ENCODE data around the gene CFAP92. TPM values are rescaled to one million over a fixed set of nuclear protein-coding genes. Genes with fewer than 3 reads are reported as not detected.

Gene CFAP92
- total RNA-seq, 1 donor from 2014 or later = 0.51 TPM

DNA sequence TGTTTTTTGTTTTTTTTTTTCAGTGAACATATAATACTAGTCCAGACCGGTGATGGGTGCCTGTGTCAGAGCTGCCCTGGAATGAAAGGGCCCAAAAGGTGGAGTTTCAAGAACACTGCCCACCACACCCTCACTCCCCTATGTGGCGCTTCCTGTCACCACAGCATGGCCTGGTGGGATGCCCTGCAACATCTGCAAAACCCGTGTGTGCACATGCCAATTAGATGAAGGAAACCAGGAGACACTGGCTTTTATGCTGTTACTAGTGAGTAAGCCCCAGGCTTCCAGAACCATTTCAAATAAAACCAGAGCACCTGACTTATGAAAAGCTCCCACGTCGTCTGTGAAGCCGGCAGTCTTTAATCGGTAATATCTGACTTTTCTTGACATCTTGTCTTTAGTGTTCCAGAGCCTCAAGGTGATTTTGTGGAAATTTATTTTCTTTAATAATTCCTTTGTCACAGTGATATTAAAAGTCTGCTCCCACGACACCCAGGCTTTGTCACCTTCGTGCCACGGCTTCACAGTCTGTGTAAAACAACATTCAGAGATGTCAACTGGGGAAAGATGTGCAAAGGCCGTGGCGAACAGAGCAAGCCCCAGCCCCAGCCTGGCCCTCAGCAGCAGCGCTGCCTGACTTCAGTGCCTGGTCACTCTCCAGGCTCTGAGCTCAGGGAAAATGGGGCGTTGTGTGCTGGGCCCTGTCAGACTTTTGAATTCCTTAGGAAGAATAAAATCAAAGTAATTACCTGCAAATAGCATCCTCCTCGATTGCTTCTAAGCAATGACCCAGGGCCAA, 6.4 kb downstream of the CFAP92 start:
- no peak for DNase-seq (ENCODE audit: low read depth in 2 of 2)

DNA sequence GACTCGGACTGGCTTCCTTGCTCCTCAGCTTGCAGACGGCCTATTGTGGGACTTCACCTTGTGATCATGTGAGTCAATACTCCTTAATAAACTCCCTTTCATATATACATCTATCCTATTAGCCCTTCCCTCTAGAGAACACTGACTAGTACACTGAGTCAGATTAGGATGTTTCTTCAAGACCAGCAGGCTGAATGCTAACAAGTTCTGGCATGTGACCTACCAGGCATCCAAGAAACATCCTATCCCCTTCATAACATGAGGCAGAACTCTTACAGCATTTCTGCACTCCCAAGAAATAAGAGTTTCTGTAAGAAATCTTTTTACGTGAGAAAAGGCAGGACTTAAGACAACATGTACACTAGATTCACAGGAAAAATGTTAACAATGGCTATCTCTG, 9.3 kb downstream of the CFAP92 start:
- no peak for DNase-seq (ENCODE audit: low read depth in 2 of 2)

DNA sequence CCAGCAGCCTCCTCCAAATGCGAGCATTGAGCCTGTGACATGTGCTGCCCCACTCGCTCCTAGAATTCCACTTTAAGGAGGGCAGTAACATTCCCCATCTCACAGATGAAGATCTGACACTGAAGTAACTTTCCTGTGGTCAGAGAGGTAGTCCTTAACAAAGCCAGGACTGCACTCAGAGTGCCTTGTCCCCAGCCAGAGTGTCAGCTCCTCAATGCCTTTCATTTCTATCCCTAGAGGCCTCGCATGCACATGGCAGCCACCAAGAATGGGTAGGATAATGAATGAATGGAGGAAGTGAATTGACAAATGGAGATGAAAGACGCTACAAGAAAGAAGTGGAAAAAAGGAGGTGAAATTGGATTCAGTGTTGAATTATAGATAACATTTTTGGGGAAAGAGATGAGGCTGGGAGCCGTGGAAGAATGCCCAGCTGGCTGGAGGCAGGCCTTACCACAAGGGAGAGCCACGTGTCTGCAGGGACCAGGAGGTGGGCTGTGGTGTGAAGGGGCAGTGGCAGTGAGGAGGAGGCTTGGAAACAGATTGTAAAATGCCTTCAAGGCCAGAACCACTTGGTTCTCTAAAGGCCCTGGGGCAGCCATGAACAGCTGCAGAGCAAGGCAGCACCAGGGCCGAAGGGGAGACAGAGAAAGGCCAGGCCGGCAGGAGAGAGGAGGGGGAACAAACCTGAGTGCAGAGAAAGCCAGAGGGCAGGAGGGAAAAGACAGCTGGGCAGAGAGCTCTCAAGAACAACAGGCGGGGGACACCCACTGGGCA, 10.4 kb downstream of the CFAP92 start:
- DNase-seq (ENCODE audit: low read depth in 2 of 2) = no peak

DNA sequence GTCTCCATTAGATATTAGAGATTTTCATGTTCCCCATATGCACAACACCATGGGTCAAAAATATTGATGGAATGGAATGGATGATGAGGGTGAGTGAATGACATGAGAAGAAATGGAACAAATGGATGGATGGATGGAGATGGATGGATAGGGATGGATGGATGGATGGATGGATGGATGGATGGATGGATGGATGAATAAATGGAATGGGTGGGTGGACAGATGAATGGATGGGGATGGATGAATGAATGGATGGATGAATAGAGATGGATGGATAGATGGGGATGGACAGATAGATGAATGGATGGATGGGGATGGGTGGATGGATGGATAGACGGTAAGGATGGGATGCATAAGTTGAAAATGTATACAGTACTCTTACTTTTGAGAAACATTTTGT, 18.6 kb downstream of the CFAP92 start:
- no peak for DNase-seq (ENCODE audit: low read depth in 2 of 2)

DNA sequence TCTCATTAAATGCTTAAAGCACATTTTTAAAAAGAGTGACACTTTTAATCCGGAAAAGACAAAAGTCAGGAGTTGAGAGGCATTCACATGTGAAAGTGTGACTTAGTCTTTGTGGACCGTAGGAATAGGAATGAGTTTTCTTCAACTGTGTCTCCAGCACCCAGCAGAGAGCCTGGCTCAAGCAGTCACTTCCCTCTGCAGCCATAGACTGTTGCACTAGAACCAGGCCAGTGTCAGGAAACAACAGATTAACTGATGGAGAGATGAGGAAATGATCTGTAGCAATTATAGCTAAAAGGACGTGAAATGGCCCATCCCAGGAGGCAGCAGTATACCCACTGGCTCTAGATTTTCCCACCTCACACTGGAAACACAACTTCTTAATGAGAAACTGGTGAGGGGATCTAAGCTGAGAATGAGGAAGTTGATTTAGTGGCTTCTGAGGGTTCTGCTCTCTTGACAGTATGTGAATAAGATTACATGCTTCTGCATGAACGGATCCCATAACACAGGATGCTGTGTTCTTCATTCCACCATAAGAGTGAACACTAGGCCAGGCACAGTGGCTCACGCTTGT, 19.8 kb downstream of the CFAP92 start:
- no peak for DNase-seq (ENCODE audit: low read depth in 2 of 2)

DNA sequence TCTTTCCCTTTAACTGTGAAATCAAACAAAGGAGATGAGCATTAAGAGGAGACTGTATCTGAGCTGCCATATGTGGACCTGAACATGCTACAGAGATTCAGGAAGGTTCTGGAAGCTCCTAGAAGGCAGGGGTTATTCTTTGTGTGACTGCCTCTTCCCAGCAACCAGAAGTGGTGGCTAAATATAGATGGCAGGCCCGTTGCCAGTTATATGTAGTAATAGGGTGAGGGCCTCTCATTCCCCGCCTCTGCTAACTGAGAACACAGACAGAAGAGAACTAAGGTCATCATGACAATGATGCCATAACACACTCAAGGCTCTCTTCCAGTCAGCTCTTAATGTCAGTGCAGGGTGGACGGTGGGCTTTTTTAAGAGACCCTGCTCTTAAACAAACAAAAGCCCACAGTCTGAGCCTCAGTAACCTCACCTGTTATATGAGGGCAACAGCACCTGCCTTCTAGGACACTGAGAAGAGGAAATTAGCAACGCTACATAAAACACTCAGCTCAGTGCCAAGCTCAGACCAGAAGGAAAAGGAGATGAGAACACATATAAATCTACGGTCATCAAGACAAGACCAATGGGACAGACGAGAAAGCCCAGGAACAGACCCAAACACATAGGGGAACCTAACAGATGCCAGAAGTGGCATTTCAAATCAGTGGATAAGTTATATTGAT, 22.3 kb downstream of the CFAP92 start:
- peak; percentile 32 to 38 for DNase-seq (ENCODE audit: low read depth in 2 of 2)

DNA sequence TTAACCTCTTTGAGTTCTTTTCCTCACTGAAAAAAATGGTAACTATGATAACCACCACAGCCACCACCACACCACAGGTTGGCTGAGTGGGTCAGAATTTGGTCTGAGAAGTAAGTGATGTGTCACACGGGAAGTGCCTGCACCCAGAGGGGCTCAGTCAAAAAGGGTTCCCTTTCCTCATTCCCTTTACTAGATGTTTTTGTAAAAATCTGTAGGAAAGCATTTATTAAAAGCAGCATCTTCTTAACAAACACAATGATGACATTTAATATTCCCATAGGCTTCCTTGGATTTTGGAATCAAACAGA, 23.2 kb downstream of the CFAP92 start:
- DNase-seq (ENCODE audit: low read depth in 2 of 2) = no peak

DNA sequence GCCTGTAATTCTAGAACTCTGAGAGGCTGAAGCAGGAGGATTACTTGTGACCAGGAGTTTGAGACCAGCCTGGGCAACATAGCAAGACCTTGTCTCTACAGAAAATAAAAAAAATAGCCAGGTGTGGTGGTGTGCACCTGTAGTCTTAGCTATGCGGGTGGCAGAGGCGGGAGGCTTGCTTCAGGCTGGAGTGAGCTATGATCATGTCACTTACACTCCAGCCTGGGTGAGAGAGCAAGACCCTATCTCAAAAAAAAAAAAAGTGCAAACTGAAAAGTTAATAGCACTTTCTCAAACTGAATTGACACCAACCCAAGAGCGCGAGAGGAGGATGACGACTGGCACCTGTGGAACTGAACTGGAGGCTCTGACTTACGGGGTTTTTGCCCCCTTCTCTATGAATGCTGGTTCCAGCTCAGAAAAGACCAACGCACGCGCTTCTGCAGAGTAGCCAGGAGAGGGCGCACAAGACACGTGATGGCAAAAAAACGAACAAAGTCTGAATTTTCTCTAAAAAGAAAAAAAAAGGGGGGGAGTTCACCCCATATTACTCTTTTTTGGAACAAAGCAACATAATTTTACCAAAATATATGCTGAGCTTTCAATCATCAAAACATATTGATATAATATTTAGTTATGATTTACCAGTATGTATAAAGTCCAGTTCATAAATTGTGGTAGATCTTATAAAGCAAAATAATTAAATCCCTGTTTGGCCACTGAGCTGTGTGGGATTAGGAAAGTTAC, 23.7 kb downstream of the CFAP92 start:
- peak; percentile 33 to 50 for DNase-seq (ENCODE audit: low read depth in 2 of 2)

DNA sequence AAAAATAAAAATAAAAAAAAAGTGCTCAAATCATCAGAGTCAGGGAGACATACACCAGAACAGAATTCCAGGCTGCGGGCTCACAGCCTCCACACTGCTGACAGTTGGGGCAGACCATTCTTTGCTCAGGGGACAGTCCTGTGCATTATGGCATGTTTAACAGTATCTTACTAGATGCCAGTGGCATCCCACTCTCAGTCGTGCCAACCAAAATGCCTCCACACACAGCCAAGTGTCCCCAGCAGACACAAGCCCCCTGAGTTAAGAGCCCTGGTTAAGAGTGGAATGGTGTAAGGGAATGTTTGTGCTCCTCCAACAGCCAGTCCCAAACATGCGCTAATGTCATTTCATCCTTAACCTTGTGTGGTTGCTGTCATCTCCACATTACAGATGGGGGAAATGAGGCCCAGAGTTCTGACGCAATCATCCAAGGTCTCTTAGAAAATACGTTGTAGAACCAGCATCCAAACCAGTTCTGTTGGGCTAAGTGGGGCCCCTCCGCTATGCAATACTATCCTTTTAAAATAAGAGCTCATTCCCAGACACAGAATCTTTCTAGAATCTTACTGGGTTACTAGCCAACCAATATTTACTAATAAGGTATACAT, 26.0 kb downstream of the CFAP92 start:
- DNase-seq (ENCODE audit: low read depth in 2 of 2) = no peak

DNA sequence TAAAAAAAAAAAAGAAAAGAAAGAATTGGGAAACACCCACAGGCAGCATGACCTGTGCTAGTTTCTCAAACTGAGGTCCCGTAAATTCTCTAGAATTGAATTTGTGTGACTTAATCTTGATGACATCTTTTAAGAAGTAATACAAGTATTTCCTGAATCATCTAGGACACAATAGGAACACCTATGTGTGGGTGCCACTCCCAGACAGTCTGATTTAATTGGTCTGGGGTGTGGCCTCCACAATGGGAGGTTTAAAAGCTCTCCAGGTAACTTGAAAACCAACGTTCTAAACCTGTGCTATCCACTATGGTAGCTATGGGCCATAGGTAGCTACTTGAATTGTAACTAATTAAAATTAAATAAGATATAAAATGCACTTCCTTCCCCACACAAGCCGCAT, 28.1 kb downstream of the CFAP92 start:
- DNase-seq (ENCODE audit: low read depth in 2 of 2) = no peak

DNA sequence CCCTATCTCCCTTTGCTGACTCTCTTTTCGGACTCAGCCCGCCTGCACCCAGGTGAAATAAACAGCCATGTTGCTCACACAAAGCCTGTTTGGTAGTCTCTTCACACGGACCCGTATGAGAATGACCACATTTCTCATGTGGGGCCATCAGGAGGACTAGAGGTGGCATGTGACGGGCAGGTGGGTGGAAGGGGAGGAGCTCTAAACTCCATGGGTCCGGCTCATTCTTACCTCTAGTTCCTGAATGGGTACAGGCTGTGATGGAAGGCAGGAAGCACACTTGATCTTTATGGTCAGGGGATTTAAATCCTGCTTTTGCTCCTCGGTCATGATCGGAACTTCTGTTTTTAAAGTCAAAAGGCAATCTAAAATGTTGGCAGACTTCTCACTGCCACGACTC, 28.6 kb downstream of the CFAP92 start:
- no peak for DNase-seq (ENCODE audit: low read depth in 2 of 2)

DNA sequence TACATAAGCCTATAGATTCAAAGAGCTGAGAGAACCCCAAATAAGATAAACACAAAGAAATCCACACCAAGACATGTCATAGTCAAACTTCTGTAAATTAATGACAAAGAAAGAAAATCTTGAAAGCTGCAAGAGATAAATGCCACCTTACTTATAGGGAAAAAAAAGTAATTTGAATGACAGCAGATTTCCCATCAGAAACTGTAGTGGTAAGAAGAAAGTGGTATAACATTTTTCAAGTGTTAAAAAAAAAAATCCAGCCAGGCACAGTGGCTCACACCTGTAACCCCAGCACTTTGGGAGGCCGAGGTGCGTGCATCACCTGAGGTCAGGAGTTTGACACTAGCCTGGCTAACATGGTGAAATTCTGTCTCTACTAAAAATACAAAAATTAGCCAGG, 37.4 kb downstream of the CFAP92 start:
- DNase-seq (ENCODE audit: low read depth in 2 of 2) = no peak

DNA sequence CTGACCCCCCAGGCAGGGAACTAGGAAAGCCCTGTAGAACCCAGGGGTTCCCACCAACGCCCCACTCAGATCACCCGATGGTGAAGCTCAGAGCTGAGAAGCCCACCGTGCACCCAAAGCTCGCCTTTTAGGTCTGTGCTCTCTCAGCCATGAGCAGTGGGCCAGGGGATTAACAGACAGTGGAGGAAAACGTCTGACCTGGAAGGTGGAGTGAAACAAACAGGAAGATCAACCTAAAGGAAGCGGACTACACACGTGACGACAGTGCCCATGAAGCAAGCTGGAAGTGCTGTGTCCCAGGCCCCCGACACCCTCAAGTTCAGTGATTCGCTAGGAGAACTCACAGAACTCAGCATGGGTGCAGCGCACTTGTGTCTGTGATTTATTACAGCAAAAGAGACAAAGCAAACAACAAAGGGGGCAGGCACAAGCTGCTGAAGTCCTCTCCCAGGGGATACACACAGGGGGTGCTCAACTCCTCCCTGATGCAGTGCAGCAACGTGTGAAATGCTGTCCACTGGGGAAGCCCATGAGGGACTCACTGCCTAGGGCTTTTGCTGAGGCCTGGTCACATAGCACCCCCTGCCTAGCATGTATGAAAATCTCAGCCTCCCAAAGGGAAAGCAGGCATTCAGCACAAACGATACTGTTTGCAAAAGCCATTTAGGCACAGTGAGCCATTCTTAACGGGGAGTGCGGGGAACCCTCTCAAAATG, 43.5 kb downstream of the CFAP92 start:
- peak; percentile 71 to 87 for DNase-seq (ENCODE audit: low read depth in 2 of 2)

DNA sequence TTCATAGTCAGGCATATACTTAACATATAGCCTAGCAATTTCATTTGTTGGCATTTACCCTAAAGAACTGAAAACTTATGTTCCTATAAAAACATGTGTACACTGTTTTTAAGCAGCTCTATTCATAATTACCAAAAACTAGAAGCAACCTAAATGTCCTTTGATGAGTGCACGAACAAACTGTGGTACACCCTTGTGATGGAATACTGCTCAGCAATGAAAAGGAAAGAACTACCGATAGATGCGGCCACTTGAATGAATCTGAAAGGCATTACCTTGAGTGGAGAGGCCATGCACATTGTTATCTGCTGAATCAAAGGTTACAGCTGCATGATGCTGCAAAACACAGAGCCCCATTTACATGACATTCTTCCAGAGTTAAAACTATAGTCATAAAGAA, 44.7 kb downstream of the CFAP92 start:
- no peak for DNase-seq (ENCODE audit: low read depth in 2 of 2)

DNA sequence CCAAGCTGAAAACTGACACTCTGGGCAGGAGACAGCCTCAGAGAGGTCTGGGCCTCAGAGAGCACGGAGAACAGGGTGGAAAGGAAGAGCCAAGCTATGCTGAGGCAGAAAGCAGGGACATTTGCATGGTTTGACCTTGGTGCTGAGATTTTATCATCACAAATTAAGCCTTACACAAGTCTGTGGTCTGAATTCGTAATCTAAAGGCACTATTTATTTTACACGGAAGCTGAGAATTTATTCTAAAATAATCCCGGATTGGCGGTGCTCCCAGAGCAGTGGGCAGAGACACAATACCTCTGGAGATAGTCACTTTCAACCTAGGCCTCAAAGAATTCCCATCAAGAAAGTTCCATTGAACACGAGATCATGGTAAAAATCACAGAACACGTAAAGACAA, 47.5 kb downstream of the CFAP92 start:
- DNase-seq (ENCODE audit: low read depth in 2 of 2) = no peak

DNA sequence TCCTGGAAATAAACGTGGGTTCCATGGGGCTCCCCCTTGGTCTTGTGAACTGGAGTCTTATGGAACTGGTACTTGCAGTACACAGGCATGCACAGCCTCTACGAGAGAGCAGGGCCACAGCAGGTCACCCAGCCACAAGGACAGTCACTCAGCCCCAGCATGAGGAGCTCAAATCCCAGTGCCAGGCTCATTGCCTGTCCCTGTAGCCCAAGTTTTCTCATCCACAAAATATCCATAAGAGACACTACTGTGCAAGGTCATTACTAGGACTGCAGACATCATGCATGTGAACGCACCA, 48.0 kb downstream of the CFAP92 start:
- no peak for DNase-seq (ENCODE audit: low read depth in 2 of 2)

DNA sequence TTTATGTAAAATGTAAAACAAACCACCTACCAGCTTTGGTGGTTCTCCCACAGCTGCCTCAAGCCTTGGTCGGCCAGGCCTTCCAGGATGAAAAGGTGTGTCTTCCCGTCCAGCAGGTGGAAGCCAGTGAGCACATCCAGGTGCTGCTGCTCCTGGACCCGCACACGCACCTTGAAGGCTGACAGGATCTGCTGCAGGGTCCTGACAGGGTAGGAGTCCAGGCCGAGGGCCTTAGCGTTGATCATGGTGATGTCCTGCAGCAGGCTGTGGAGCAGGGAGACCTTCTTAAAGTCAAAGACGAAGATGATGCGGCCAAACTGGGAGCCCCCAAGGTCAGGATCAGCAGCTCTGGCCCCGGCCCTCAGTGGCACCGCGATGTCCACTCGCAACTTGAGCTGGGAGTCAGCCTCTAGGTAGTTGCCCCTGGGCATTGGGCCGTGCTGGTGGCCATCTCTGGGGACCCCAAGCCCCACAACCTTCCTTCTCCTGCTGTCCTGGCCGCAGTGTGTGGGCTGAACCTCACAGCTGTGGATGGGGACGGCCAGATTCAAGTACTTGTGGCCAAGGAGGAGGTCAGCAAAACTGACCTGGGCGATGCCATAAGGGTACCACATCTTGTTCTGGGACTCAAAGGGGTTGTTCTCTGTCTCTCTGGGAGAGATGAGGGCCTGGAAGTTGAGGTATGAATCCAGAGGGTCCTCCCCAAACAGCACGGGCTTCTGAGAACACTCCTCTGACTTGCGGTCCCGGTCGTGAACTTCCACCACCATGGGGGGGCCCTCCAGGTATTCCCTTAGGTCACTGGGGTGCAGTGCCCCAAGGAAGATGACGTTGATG, 48.6 kb downstream of the CFAP92 start:
- no peak for DNase-seq (ENCODE audit: low read depth in 2 of 2)

DNA sequence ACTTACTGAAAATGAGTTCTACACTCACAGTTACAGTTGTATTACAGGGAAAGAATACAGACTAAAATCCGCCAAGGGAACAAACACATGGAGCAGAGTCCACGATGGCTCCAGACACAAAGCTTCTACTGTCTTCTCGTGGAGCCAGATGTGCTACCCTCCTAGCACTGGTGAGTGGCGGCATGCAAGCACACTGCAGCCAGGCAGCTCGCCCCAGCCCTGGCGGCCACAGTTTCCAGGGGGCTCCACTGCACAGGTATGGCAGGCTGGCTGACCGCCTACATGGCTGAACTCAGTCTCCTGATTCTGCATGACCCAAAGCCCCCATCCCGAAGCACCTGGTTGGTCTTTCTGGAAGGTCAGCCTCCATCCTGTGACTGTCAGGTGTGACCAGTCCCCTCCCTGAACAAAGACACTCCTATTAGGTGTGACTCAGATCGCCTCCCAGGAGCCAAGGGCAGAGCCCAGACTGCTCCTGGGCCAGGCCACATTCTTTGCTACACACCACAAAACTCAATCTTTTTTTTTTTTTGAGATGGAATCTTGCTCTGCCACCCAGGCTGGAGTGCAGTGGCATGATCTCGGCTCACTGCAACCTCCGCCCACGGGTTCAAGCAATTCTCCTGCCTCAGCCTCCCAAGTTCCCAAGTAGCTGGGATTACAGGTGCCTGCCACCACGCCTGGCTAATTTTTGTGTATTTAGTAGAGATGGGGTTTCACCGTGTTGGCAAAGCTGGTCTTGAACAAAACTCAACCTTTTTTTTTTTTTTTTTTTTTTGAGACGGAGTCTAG, 51.5 kb downstream of the CFAP92 start:
- no peak for DNase-seq (ENCODE audit: low read depth in 2 of 2)

DNA sequence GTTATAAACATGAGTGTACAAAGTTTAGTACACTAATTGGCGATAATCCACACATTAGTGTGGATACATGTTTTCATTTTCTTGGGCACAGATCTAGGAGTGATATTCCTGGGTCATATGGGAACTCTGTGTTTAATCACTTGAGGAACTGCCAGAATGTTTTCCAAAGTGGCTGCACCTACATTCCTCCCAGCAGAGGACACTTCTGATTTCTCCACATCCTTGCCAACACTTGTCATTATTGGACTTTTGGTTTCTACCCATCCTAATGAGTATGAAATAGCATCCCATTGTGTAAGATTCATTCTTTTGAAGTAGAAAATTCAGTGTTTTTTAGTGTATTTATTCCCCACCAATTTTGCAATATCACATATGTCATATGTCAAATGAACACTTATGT, 53.6 kb downstream of the CFAP92 start:
- DNase-seq (ENCODE audit: low read depth in 2 of 2) = no peak

All from dermis microvascular lymphatic vessel endothelial cell (primary cell).